ENCODE results near the gene SRPX. TPM values are rescaled to one million over a fixed set of nuclear protein-coding genes. Genes with fewer than 3 reads are reported as not detected.

The SRPX gene
- polyA plus RNA-seq (2013, experiment 1 of 2; ENCODE audit: insufficient read length), result 130 TPM
- 131 TPM for polyA plus RNA-seq (2013, experiment 2 of 2; ENCODE audit: insufficient read length)

GRCh38 chrX:38220415-38221390 is at the start of gene SRPX:
Gene SRPX (minus strand): TSS chrX:38220871. CDS start chrX:38220792, 79 bp downstream.
- peak; percentile 51 for DNase-seq

- DNase-seq, result no peak
These were observed 47.3 kb upstream of the SRPX start for GRCh38 chrX:38268011-38268410.

GRCh38 chrX:38262715-38263620 is 42.3 kb upstream of the SRPX start:
- DNase-seq, result peak; percentile 34

GRCh38 chrX:38260231-38260630 is 39.6 kb upstream of the SRPX start:
- peak; percentile 0 for DNase-seq

- no peak for DNase-seq
These were observed 35.3 kb upstream of the SRPX start for GRCh38 chrX:38256019-38256418.

- DNase-seq, result peak; percentile 14
These were observed 29.3 kb upstream of the SRPX start for GRCh38 chrX:38249965-38250364.

- DNase-seq, result no peak
These were observed 26.4 kb upstream of the SRPX start for GRCh38 chrX:38247051-38247450.

- no peak for DNase-seq
These were observed 19.9 kb upstream of the SRPX start for GRCh38 chrX:38240541-38240940.

GRCh38 chrX:38236901-38237615 is 16.4 kb upstream of the SRPX start:
- peak; percentile 67 for DNase-seq

GRCh38 chrX:38233891-38234667 is 13.4 kb upstream of the SRPX start:
- peak; percentile 84 for DNase-seq

- peak; percentile 52 for DNase-seq
These were observed 11.5 kb upstream of the SRPX start for GRCh38 chrX:38232079-38232686.

- DNase-seq, result peak; percentile 59
These were observed 4.4 kb upstream of the SRPX start for GRCh38 chrX:38225093-38225492.

- DNase-seq, result no peak
These were observed 3.5 kb upstream of the SRPX start for GRCh38 chrX:38224160-38224559.

- no peak for DNase-seq
These were observed 789 bp upstream of the SRPX start for GRCh38 chrX:38221391-38221929.

- DNase-seq, result peak; percentile 58
These were observed 652 bp downstream of the SRPX start for GRCh38 chrX:38220024-38220414.

- DNase-seq, result no peak
These were observed 4.0 kb downstream of the SRPX start for GRCh38 chrX:38216642-38217041.

- DNase-seq, result peak; percentile 94
These were observed 5.8 kb downstream of the SRPX start for GRCh38 chrX:38214551-38215531.

GRCh38 chrX:38214044-38214443 is 6.6 kb downstream of the SRPX start:
- DNase-seq, result peak; percentile 22

GRCh38 chrX:38211891-38212635 is 8.6 kb downstream of the SRPX start:
- peak; percentile 44 for DNase-seq

Measured in fibroblast of skin of abdomen (primary cell).